HG02973 (cell line): ENCODE measurements around the gene ISLR.

Source experiments
- ATAC-seq: cut with Tn5 transposase; IDR thresholded peaks from one replicate; pipeline ENCODE4 v1.9.1; 2021; ENCODE audit warnings: moderate library complexity; ENCODE audit not compliant: unreplicated experiment

ISLR gene

DNA sequence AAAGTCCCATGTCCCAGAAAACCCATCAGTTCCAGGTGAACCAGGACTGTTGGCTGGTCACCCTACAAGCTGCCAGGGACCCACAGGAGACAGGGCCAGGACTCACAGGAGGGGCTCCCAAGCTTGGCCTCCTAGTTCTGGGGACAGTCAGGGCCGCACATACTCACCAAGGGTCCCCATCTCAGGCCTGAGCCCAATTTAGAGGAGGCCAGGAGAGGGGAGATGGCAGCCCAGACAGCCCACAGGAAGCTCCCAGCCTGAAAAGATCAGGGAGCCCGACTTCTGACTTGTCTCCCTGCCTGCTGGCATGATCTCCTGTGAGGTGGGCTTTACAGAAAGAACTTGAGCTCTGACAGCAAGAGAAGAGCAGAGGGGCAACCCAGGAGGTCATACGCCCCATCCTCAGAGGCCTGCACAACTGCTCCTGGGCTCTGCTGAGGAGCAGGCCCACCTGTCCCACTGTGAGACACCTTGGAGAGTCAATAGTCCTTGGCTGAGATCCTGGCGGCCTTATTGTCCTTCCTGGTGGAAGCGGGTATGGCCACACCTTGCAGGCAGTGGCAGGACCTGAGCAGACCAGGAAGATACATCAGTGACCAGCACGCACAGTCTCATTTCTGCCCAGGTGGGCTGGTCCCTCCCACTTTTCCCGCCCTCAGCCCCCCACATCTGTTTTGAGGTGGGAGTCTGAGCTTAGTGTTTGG lies 2.5 kb upstream of the ISLR start:
- ATAC-seq = no peak

GRCh38 chr15:74171965-74172541 lies 1.5 kb upstream of the ISLR start:
- no peak for ATAC-seq

DNA sequence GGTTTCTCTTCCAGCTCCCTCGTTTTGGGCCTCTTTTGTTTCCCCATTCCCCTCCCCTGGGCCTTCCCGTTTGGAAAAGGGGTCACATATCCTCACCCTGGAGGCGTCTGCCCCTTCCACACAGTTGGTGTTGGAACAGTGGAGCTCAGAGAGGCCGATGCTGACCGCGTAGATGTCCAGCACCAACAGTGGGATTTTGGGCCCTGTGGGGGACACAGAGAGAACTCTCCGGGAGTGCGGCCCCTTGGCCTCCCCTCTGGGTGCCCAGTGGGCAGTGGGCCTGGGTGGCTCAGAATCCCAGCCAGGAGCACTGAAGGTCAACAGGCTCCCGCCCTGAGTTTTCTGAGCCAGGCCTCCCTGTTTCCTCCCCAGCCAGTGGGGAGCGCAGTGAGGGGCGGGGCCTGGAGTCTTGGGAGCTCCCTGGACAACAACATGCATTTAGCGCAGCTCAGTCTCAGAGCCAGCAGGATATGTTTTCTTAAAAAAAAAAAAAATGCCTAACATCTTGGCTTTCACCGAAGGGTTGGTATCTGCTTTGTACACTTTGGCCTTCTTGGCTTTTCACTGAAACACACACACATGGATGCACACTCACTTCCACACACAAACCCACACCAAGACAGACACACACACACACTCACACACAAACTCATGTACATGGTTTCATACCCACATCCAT lies 670 bp upstream of the ISLR start:
- ATAC-seq = no peak

DNA sequence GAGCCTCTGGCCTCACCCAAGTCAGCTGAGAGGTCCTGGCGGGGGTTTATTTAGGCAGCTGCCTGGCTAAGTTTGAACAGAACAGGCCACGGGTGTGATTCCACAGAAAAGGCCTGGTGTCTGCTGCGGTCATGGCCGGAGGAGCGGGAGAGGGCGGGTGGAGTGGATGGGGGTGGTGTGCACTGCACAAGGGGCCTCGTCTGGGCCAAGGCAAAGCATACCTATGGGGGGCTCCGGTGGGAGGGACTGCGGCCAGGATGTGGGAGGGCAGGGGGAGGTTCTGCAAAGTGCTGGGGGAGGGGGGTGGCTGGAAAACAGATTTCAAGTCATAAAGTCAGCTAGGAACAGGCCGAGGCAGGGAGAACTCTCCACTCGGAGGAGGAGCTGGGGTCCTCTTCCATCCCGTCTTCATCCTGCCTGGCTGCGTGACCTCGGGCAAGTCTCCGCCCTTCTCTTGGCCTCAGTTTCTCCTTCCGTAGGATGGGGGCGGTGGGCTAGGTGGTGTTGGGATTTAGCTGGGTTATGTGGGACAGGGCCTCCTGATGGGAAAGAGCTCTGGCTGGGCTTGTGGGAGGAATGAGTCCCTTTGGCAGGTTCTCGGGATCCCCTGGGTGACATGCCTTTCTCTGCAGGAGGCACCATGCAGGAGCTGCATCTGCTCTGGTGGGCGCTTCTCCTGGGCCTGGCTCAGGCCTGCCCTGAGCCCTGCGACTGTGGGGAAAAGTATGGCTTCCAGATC lies 878 bp downstream of the ISLR start:
- no peak for ATAC-seq

DNA sequence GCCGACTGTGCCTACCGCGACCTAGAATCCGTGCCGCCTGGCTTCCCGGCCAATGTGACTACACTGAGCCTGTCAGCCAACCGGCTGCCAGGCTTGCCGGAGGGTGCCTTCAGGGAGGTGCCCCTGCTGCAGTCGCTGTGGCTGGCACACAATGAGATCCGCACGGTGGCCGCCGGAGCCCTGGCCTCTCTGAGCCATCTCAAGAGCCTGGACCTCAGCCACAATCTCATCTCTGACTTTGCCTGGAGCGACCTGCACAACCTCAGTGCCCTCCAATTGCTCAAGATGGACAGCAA lies 1.4 kb downstream of the ISLR start:
- no peak for ATAC-seq

GRCh38 chr15:74175271-74176191 lies 2.0 kb downstream of the ISLR start:
- ATAC-seq = no peak

GRCh38 chr15:74176262-74177214 lies 3.0 kb downstream of the ISLR start:
- ATAC-seq = no peak

GRCh38 chr15:74178326-74179100 lies 5.0 kb downstream of the ISLR start:
- no peak for ATAC-seq

GRCh38 chr15:74179101-74179841 lies 5.8 kb downstream of the ISLR start:
- ATAC-seq = no peak

DNA sequence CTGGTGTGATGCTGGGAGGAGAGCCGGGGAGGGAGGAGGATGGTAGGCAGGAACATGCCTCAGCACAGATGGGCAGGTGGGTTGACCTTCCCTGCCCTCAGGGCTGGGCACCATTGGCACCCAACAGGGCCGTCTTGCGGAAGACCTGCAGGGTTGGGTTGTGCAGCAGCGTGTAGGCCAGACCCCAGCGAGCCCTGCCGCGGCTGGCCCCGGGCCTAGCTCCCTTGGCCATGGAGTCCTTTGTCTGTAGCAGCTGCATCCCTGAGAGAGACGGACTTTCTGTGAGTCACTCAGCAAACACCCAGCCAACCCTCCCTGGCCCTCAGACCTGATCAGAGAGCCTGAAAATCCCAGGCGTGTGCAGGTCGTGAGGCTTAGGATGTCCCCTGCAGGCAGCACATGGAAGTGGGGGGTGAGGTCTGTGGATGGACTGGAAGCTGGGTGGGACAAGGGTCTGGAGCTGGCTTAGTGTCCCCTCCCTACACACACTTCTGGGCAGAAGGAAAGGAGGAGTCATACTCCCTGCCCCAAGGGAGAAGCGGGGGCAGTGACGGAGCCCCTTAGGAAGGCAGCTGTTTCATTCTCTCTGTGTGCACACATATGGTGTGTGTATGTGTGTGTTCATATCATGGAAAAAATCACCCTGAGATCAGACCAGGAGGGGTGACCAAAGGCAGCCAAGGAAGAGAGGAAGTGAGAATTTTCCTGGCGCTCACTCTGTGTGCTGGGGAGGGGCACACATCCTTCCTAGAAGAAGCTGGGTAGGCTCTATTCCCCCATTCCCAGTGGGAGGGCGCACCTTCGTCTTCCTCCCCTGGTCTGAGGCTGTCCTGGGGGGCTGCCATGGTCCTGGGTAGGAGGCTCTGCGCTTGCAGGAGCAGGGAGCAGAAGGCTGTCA lies 6.7 kb downstream of the ISLR start:
- ATAC-seq = no peak

GRCh38 chr15:74180881-74181602 lies 7.5 kb downstream of the ISLR start:
- no peak for ATAC-seq

DNA sequence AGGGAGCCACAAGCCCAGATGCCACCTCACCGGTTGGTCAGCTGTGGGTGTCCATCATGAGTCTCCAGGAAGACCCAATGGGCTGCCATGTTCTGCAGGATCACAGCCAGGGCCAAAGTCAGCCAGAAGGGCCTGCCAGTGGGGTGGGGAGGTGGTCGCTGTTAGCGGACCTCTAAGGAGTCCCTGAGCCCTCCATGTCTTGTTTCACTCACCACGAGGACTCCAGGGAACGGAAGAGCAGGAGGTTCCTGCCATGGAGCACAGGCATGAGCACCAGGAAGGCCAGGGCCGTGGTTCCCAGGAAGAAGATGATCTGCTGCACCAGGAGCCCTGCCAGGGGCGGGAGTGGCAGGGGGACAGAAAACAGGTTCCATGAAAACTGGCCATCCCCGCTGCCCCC lies 8.6 kb downstream of the ISLR start:
- no peak for ATAC-seq

- ATAC-seq = no peak
Observed at GRCh38 chr15:74184582-74185091, 11.1 kb downstream of the ISLR start.

- ATAC-seq = no peak
Observed at GRCh38 chr15:74185710-74186348, 12.3 kb downstream of the ISLR start.

GRCh38 chr15:74188216-74188615 lies 14.7 kb downstream of the ISLR start:
- no peak for ATAC-seq

GRCh38 chr15:74191798-74192197 lies 18.3 kb downstream of the ISLR start:
- ATAC-seq = no peak
